Stimulated activated CD4-positive, alpha-beta T cell treated with anti-CD3 and anti-CD28 coated beads, Interleukin-4, amount 100 ng/mL, for 48 hours (primary cell): ENCODE data around the gene ZNF697.
"Not testable (repeated sequence)": the region's sequence is repeated elsewhere in the genome, so short reads cannot be mapped to it uniquely, and the experiment has no call there.

Source experiments
- DNase-seq, 2 donors: peaks; one replicate each; pipeline ENCODE4 v3.0.0-alpha.2; 2020; ENCODE audit warnings: low read depth in 2 of 2

The ZNF697 gene

DNA sequence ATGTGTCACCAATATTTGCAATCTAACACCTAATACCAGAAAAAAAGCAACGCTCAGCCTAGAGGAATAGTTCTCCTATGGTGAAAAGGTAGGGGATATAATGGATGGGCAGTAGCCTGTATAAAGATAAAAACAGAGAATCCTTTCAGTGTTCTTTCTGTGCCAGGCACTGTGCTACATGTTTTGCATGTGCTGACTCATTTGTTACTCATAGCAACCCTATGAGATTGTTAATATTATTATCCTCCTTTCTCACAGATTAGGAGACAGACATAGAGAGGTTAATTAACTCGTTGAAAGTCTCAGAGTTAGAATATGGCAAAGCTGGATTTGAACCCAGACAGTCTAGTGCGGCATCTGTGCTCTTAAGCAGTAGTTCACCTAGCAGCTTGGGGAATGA lies 45.3 kb downstream of the ZNF697 start:
- not testable (repeated sequence) for DNase-seq

GRCh38 chr1:119602169-119602568 lies 45.9 kb downstream of the ZNF697 start:
- no peak for DNase-seq

GRCh38 chr1:119600976-119601375 lies 47.1 kb downstream of the ZNF697 start:
- DNase-seq = no peak

- DNase-seq = no peak
These were observed 47.5 kb downstream of the ZNF697 start for GRCh38 chr1:119600561-119600960.

- no peak for DNase-seq
These were observed 52.5 kb downstream of the ZNF697 start for GRCh38 chr1:119595606-119596005.

DNA sequence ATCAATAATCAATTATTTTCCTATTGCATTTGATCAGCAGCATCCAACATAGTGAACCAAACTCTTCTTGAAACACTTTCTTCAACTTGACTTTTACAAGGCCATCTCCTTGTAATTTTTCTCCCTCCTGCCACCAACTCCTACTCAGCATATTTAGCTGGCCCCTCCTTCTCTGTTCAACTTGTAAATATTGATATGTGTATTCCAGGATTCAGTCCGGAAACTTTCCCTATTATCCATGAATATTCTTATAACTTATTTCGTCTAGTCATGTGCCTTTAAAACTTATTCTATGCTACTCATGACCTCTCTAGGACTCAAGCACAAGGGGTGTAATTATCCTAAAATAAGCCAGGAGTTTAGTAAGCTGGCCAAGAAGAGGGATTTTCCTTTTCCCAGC lies 52.9 kb downstream of the ZNF697 start:
- DNase-seq = no peak

DNA sequence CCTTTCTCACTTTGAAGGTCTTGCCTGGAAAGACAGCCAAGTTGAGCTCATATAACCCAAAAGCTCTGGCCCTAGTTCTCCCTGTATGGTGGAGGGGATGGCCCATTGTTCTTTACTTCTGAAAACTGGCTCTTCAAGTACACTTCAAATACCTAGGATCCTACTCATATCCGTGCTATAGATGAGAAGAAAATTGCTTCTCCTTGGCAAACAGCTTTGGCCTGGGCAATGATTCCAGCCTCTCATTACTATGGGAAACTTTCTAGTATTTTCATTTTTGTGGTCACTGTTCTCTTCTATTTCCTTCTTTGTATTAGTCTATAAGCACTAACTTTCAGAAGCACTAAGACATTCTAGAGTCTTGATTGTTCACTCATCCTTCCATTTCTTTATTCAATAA lies 53.7 kb downstream of the ZNF697 start:
- DNase-seq = no peak

GRCh38 chr1:119593805-119594204 lies 54.3 kb downstream of the ZNF697 start:
- no peak for DNase-seq

DNA sequence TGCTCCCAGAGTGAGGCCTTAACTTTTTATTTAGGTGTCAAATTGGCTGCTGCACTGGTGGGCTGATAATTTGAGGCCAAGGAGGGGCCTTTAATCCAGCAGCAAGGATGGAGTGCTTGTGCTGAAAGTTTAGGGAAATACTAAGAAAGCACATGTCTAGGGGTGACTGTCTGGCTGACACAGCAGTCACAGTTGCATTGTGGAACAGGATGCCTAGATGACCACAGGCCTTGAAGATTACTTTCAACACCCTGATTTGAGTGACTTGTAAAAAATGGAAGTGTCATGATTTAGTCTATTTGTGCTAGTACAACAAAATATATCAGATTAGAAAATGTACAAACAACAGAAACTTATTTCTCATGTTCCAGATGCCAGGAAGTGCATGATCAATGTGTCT lies 57.7 kb downstream of the ZNF697 start:
- no peak for DNase-seq

- no peak for DNase-seq
These were observed 59.4 kb downstream of the ZNF697 start for GRCh38 chr1:119588621-119589020.

DNA sequence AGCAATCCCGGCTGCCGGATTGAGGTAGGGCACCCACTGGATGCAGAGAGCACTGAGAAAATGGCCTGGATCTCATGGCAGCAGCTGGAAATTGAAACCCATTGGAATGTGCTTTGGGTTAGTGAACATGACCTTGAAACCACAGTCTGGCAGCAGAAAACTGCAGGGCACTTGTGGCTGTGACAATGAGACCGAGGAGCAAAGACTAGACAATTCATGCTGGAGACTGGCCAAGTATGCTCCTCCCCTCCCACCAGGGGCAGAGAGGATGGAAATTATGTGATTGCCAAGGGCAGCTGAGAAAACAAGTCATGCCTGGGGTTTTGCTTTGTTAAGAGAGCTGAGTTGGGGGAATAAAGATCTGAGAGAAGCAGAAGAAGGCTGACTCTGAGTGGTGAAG lies 60.7 kb downstream of the ZNF697 start:
- no peak for DNase-seq

GRCh38 chr1:119585801-119586200 lies 62.3 kb downstream of the ZNF697 start:
- DNase-seq = not testable (repeated sequence)

DNA sequence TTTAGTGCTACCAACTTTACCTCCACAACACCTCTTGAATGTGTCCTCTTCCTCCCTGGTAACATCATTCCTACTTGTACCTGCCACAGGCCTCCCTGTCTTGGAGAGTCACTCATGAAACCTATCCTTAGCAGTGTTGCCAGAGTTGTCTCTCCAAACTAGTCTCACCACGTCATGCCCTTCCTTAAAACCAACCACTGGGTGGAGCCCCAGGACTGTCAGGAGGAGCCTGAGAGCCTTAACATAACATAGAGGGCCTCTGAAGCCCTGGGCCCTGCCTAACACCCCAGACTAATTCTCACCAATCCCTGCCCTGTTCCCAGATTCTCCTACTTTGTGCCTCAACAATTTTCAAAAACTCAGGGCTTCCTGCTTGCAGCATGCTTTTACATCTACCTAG lies 65.3 kb downstream of the ZNF697 start:
- no peak for DNase-seq

- not testable (repeated sequence) for DNase-seq
These were observed 67.0 kb downstream of the ZNF697 start for GRCh38 chr1:119581076-119581475.

- no peak for DNase-seq
These were observed 74.2 kb downstream of the ZNF697 start for GRCh38 chr1:119573886-119574285.

DNA sequence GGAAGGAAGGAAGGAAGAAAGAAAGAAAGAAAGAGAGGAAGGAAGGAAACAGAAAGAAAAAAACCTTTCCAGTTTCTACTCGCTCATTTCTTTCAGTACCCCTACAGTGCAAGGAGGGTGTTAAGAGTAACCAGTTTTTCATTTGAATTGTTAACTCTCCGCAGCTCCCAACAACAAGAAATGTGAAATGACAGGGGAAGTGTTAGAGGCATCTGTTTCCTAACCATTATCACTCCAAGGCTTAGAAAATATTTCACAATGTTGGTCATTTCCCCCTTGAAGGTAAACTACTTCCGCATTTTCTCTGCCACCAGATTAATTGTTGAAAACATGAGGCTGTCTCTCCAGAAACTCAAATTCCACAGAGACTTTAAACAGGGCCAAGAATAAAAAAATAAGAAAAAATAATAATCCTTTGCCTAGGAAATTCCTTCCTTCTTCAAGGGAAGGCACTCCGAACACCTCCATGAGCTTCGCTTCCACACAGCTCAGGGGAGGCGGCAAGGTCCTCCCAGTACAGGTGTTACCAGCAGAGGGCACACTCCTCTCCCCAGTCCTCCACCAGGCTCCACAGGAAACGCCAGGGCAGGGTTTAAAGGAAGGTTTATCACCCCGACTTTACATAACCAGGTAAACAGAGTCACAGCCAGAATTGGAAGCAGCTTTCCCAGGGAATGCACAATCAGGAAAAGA lies 78.0 kb downstream of the ZNF697 start:
- DNase-seq = not testable (repeated sequence)
